ENCODE measurements around the gene ZNF580. TPM values are rescaled to one million over a fixed set of nuclear protein-coding genes. Genes with fewer than 3 reads are reported as not detected.

ZNF580 gene
- total and polyA plus RNA-seq, 2 of the 13 experiments (the other 11 are each of a cell fraction or from before 2014, with no cell fraction given), result 4.4 to 6.0 TPM

DNA sequence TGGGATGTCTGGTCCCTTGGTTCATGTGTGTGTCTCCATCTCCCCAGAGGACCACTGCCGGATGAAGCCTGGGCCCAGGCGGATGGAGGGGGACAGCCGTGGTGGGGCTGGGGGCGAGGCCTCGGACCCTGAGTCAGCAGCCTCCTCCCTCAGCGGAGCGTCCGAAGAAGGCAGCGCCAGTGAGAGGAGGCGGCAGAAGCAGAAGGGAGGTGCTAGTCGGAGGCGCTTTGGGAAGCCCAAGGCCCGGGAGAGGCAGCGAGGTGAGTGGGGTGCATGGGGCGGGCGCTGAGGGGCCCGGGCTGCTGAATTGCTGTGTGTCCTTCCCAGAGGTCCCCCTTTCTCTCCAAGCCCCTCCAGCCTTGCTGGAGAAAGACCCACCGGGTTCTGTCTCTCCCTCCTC lies 10.4 kb downstream of the ZNF580 start:
- intact Hi-C loops (cut with micrococcal nuclease; ENCODE audit: unreplicated experiment) (no loop called here), in situ Hi-C loops (cut with HindIII; ENCODE audit: extremely low pct_ligation_motif_present, low pct_unique_long_range_greater_than_20kb) (no loop called here)
- Histone ChIP-seq H2AFZ (ENCODE audit: low read length) (no peak overlapping the region), H3K27ac (ENCODE audit: extremely low read length, insufficient read depth, low read length) (no peak overlapping the region), H4K20me1 (ENCODE audit: insufficient read depth, low read length) (peaks cover 10% of the 10 kb centered on the region), H3K4me3 (replicated peaks in 1 of 3; ENCODE audit: insufficient read depth in 1 of 3, low read depth in 2 of 3, low read length in 3 of 3) (no peak overlapping the region), H3K9me3 (ENCODE audit: low read length) (no peaks in the 10 kb centered on the region), H3K36me3 (replicated peaks in 1 of 2; ENCODE audit: control insufficient read depth in 1 of 2, insufficient read depth in 2 of 2, low read length in 2 of 2) (no peaks in the 10 kb centered on the region), H3K4me2 (ENCODE audit: low read depth, low read length) (no peak overlapping the region), H3K9ac (ENCODE audit: insufficient read depth, low read depth, low read length) (no peak overlapping the region), H3K79me2 (ENCODE audit: insufficient read depth, low read length) (peaks cover 15% of the 10 kb centered on the region), H3K27me3 (ENCODE audit: control insufficient read depth in 1 of 2, insufficient read depth in 2 of 2, low read length in 2 of 2) (no peaks in the 10 kb centered on the region; a peak in 1 of 5 replicates), H3K4me1 (ENCODE audit: insufficient read depth, low read length) (peaks cover 26% of the 10 kb centered on the region)
- ChIA-PET POLR2A (no interaction called here), CTCF (ENCODE audit: low intra/inter-chr PET ratio, low total read pairs) (no interaction called here)
- WGBS (ENCODE audit: low lambda C conversion rate), result 88% methylated on average over 18 of the region's 18 CpGs
- no peak for TF ChIP-seq U2AF2 (IDR thresholded peaks at IDR 0.05; ENCODE audit: low read depth, low read length)
- peak; percentile 32 for TF ChIP-seq AGO2 (optimal IDR thresholded peaks at IDR 0.05; ENCODE audit: low read depth, low read length)
- TF ChIP-seq GATAD2A (CRISPR knock-in tag; IDR thresholded peaks at IDR 0.05), result no peak
- no peak for ATAC-seq
- BruUV-seq (replicated peaks), result no TSS peak
- DNase-seq (ENCODE audit: low spot score), result no peak
- no peak for FAIRE-seq

DNA sequence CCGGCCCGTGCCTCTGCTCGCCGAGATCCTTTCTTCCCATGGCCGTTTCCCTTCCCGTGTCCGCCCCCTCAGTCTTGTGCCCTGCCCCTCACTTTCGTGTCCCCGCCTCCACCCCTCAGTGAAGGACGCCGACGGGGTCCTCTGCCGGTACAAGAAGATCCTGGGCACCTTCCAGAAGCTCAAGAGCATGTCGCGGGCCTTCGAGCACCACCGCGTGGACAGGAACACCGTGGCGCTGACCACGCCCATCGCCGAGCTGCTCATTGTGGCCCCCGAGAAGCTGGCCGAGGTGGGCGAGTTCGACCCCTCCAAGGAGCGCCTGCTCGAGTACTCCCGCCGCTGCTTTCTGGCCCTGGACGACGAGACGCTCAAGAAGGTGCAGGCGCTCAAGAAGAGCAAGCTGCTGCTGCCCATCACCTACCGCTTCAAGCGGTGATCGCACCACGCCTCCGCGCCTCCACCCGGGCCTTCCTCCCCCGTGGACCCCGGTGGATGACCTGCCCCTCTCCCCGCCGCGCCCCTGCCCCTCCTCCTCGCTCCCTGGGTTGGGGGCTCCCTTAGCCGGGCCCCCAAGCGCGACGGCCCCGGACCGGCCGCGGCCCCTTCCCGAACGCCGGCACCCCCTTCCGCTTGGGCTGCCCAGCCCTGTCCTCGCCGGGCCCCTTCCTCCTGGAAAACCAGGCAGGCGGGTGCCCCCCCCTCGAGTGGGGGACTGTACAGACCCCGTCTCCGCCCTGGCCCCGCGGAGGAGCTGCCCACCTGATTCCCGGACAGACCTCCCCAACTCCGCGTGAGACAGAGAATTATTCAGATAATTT lies 11.7 kb downstream of the ZNF580 start:
- intact Hi-C loops (cut with micrococcal nuclease; ENCODE audit: unreplicated experiment) (no loop called here), in situ Hi-C loops (cut with HindIII; ENCODE audit: extremely low pct_ligation_motif_present, low pct_unique_long_range_greater_than_20kb) (no loop called here)
- H3K36me3 ChIP-seq (replicated peaks in 1 of 2; ENCODE audit: control insufficient read depth in 1 of 2, insufficient read depth in 2 of 2, low read length in 2 of 2), result no peaks in the 10 kb centered on the region; a peak in 1 of 5 replicates
- ChIA-PET POLR2A (interaction anchor here (0.7 kb wide), 1 partner anchor 30 kb away, joined by 3 read pairs; no protein-coding TSS in a partner anchor), CTCF (ENCODE audit: low intra/inter-chr PET ratio, low total read pairs) (interaction anchor here (1.7 to 2.3 kb wide), 2 partner anchors 19 to 20 kb away, joined by 7 to 21 read pairs; no protein-coding TSS in a partner anchor)
- FAIRE-seq, result no peak
- H3K9me3 ChIP-seq (ENCODE audit: low read length), result no peaks in the 10 kb centered on the region
- H4K20me1 ChIP-seq (ENCODE audit: insufficient read depth, low read length), result peaks cover 23% of the 10 kb centered on the region
- H3K4me1 ChIP-seq (ENCODE audit: insufficient read depth, low read length), result peaks cover 26% of the 10 kb centered on the region
- H3K9ac ChIP-seq (ENCODE audit: insufficient read depth, low read depth, low read length), result no peak overlapping the region
- no peak for TF ChIP-seq ZNF605 (CRISPR knock-in tag; IDR thresholded peaks at IDR 0.05)
- TF ChIP-seq U2AF2 (IDR thresholded peaks at IDR 0.05; ENCODE audit: low read depth, low read length), result no peak
- H3K27ac ChIP-seq (ENCODE audit: extremely low read length, insufficient read depth, low read length), result no peak overlapping the region
- ATAC-seq, result no peak
- no peak overlapping the region for H3K4me3 ChIP-seq (replicated peaks in 1 of 3; ENCODE audit: insufficient read depth in 1 of 3, low read depth in 2 of 3, low read length in 3 of 3)
- 96% methylated on average over 65 of the region's 71 CpGs for WGBS (ENCODE audit: low lambda C conversion rate)
- H3K27me3 ChIP-seq (ENCODE audit: control insufficient read depth in 1 of 2, insufficient read depth in 2 of 2, low read length in 2 of 2), result no peaks in the 10 kb centered on the region; a peak in 1 of 5 replicates
- no peak for DNase-seq (ENCODE audit: low spot score)
- no peak overlapping the region for H2AFZ ChIP-seq (ENCODE audit: low read length)
- peak overlapping the region; percentile 91; the same call in 1 of the 2 replicates for H3K4me2 ChIP-seq (ENCODE audit: low read depth, low read length)
- no TSS peak for BruUV-seq (replicated peaks)
- peaks cover 25% of the 10 kb centered on the region for H3K79me2 ChIP-seq (ENCODE audit: insufficient read depth, low read length)
